Ishikawa (cell line): ENCODE results near the gene RAC2.

ENCODE experiments used
- CEBPB ChIP-seq: IDR thresholded peaks from 2 replicates; pipeline ENCODE4 v1.6.1; 2012
- FOXM1 ChIP-seq: IDR thresholded peaks from 2 replicates; pipeline ENCODE4 v1.6.1; 2012; ENCODE audit warnings: low read depth, borderline replicate concordance
- MAX ChIP-seq: IDR thresholded peaks from 2 replicates; pipeline ENCODE4 v1.6.1; 2012
- NFIC ChIP-seq: IDR thresholded peaks from 2 replicates; pipeline ENCODE4 v1.6.1; 2012
- RAD21 ChIP-seq: IDR thresholded peaks from 2 replicates; pipeline ENCODE4 v1.6.1; 2012; ENCODE audit warnings: low read depth
- TAF1 ChIP-seq: IDR thresholded peaks from 2 replicates; pipeline ENCODE4 v1.6.1; 2012; ENCODE audit warnings: low read depth, mild to moderate bottlenecking

- TF ChIP-seq NFIC (no peak), MAX (no peak), TAF1 (no peak), CEBPB (no peak), FOXM1 (no peak), RAD21 (no peak)
Measured at GRCh38 chr22:37219533-37219932, 24.5 kb downstream of the RAC2 start.
